ENCODE measurements around the gene OBSL1.

DNA sequence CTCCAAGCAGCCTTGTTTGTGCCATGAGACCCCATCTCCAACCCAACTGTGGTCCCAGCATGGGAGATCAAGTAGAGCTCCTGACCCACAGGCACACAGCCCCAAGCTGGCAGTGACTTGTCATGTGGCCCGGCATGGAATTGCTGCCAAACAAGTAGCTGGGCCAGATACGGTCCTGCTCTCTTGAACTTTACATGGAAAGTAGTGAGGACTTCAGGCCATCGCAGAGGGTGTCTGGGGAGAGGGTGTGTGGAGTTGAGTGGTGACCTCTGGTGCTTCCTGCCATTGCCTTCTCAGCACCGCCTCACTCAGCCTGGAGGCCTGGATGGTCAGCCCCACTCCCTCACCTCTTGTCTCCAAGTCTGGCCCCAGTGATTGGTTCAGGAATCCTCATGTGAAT lies 45.2 kb upstream of the OBSL1 start:
- TF ChIP-seq, protein P1, sequence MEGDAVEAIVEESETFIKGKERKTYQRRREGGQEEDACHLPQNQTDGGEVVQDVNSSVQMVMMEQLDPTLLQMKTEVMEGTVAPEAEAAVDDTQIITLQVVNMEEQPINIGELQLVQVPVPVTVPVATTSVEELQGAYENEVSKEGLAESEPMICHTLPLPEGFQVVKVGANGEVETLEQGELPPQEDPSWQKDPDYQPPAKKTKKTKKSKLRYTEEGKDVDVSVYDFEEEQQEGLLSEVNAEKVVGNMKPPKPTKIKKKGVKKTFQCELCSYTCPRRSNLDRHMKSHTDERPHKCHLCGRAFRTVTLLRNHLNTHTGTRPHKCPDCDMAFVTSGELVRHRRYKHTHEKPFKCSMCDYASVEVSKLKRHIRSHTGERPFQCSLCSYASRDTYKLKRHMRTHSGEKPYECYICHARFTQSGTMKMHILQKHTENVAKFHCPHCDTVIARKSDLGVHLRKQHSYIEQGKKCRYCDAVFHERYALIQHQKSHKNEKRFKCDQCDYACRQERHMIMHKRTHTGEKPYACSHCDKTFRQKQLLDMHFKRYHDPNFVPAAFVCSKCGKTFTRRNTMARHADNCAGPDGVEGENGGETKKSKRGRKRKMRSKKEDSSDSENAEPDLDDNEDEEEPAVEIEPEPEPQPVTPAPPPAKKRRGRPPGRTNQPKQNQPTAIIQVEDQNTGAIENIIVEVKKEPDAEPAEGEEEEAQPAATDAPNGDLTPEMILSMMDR (IDR thresholded peaks at IDR 0.05), result no peak
- no peak for TF ChIP-seq EP300 (IDR thresholded peaks at IDR 0.05)

Data from suprapubic skin (tissue), 3 donors.